Activated CD8-positive, alpha-beta memory T cell treated with anti-CD3 and anti-CD28 coated beads for 4 hours (primary cell): ENCODE results near the gene PRSS36.
"Not testable (repeated sequence)": the region's sequence is repeated elsewhere in the genome, so short reads cannot be mapped to it uniquely, and the experiment has no call there.

Experiments
- DNase-seq, 2 donors: peaks; one replicate each; pipeline ENCODE4 v3.0.0-alpha.2; 2020; ENCODE audit warnings: low read depth in 2 of 2

The PRSS36 gene

DNA sequence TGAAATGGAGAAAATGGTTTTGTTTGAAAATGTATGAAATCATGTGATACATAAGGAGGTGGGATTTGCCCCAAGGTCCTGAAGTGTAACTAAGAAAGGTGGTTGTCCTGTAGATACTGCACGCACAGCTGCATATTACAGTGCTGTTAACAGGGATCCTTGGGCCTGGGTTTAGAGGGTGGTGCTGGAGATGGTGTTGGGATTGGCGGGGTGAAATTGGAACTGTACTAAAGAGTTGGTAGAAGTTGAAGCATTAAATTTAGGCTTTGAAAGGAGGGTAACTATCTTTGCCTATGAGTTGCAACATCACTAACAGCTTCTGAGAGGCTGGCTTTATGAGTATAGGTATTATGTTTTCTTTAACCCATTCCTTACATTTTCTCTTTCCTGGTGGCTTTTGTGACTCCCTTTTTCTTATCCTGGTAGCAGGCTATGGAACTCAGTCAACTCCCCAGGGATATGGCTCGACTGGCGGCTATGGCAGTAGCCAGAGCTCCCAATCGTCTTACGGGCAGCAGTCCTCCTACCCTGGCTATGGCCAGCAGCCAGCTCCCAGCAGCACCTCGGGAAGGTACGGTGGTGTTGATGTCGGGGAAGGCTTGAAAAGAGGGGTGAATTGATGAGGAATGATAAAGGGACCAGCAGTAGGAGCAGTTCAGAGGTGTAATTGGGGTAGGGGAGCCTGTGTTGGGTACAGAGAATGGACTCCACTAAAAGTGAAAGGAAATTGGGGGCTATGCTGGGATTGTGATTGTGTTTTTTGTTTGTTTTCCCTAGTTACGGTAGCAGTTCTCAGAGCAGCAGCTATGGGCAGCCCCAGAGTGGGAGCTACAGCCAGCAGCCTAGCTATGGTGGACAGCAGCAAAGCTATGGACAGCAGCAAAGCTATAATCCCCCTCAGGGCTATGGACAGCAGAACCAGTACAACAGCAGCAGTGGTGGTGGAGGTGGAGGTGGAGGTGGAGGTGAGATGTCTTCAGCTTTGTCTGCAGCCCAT is 33.9 kb upstream of the PRSS36 start:
- no peak for DNase-seq

DNA sequence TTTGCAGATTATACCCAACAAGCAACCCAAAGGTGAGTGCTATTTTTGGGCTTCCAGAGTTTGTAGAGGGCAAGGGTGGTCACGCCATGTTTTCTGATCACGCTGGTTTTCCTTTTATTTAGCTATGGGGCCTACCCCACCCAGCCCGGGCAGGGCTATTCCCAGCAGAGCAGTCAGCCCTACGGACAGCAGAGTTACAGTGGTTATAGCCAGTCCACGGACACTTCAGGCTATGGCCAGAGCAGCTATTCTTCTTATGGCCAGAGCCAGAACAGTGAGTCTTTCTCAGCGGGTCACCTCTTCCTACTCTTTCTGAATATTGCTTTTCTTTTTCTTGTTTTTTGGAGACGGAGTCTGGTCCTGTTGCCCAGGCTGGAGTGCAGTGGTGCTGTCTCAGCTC is 32.5 kb upstream of the PRSS36 start:
- DNase-seq, result no peak

DNA sequence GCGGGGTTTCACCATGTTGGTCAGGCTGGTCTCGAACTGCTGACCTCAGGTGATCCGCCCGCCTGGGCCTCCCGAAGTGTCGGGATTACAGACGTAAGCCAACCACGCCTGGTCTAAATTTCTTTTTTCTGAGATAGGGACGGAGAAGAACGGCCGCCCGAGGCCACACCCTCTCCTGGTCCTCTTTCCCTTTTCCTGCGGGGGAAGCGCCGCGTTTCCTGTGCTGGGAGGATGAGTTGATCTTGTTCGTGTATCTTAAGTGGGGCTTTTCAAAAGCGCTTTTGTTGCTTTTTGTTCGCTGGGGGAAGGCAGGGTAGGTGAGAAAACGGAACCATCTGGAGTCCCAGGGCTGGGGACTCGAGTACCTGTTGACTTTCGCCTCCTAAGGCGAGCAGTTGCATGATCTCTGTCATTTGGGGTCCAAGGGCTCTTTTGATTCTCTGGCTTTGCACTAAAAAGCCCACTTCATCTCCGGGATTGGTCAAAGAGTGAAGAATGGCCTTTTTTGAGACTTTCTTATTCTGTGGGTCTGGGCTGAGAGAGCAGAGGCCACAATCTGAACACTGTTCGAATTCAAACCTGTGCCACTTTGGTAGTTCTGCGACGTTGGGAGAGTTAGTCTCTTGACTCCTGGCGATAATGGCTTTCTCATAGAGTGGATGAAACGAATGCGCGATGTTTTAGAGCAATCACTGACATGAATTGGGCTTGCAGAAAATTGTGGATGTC is 31.4 kb upstream of the PRSS36 start:
- DNase-seq, result no peak

DNA sequence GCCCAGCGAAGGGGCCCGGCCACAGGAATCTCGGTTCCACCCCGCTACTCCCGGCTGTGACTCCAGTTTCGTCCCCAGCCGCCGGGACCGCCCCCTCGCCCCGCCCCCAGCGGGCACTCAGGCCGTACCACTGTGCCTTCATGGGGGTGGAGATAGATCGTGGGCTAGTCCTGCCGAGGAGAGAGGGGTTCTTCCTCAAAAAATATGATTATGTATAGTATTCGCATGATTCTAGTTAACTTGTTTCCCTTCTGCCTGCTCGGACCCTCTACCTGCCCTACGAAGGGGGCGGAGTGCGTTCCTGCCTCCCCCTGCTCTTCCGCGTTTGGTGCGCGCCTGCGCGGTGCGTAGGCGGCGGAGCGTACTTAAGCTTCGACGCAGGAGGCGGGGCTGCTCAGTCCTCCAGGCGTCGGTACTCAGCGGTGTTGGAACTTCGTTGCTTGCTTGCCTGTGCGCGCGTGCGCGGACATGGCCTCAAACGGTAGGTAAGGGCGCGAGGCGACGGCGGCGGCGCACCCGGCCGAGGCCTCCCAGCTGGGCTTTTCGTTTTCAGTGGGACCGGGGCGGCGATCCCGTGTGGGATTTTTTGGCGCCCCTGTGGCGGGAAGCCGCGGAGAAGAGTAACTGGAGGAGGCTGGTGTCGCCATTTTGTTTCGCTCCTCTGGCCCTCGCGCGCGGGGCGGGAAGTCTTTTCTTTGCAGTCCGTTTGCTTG is 30.0 kb upstream of the PRSS36 start, which contains the start of gene FUS:
Gene FUS, plus strand, starts transcription at position 393 of the 713 bp plus-strand sequence. Its CDS starts 76 bp downstream, at position 469.
- peak; percentile 82 for DNase-seq

DNA sequence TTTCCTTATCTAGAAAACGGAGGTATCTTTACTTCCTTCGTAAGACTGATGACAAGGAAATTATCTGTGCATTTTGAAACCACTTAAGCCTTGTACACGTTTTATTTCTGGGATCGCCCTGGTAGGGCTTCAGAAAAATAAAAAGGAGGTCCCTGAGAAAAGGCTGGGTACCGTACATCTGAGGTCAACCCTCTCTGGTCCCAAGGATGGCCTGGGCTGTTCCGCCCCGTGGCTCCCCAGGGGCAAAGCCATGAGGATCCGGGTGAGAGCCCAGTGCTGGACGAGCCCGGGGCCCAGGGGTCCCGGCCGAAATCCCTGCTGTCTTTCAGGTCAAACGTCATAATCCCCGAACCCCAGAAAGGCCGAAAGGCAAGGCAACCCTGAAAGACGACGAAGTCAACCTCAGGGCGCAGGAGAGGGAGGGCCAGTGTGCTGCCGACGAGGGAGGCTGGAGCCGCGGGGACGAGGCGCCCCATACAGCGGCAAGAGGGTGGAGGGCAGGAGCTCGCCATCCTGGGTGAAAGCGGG is 29.4 kb upstream of the PRSS36 start:
- no peak for DNase-seq

DNA sequence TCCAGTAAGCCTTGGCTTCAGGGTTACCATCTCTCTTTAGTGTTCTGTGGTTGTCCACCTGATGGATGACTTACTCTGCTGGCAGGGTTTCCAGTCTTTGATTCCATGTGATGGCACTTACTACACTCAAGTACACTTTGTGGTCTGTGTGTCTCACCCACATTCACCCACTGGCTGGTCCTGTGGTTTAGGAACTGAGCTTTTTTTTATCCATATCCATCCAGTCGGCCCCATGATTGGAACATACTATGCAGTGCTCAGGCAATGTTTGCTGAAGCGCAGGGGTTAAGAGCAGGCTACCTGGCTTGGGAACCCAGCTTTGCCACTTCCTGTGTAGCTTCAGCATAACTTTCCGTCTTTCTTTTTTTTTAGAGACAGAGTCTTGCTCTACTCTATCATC is 27.3 kb upstream of the PRSS36 start:
- peak in 1 of 2 donors; percentile 26 for DNase-seq

DNA sequence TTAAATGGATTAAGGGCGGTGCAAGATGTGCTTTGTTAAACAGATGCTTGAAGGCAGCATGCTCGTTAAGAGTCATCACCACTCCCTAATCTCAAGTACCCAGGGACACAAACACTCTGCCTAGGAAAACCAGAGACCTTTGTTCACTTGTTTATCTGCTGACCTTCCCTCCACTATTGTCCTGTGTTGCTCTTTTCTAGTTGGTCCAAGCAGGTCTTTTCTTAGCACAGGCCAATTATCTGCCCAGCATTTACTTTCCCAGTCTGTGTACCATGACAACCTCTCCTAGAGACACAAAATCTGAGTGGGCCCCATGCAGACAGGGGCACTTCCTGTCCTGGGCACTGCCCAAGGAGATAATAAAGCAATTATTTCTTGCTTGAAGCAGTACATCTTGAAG is 20.2 kb upstream of the PRSS36 start:
- not testable (repeated sequence) for DNase-seq

DNA sequence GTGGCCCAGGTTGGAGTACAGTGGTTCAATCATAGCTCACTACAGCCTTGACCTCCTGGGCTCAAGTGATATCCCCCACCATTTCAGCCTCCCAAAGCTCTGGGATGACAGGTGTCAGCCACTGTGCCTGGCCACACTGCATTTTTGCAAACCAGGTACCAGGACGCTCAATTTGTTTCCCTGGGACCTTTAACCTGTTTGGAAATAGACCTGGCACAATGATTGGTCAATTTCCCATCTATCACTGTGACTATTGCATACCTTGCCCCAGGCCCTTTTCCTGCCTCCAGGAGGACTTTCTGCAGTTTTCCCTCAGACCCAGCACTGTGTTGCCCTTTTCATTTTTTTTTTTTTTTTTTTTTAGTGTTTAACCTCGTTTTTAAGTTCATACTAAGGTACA is 19.0 kb upstream of the PRSS36 start:
- DNase-seq, result no peak

DNA sequence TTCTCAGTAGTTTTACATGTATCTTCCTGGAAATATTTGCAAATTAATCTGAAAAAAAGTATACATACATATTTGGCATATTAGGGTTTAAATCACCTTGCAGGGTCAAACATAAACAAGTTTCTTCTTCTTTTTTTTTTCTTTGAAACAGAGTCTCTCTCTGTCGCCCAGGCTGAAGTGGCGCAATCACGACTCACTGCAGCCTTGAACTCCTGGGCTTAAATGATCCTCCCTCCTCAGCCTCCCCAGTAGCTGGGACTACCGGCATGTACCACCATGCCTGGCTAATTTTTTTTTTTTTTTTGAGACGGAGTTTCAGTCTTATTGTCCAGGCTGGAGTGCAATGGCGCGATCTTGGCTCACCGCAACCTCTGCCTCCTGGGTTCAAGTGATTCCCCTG is 17.4 kb upstream of the PRSS36 start:
- no peak for DNase-seq

DNA sequence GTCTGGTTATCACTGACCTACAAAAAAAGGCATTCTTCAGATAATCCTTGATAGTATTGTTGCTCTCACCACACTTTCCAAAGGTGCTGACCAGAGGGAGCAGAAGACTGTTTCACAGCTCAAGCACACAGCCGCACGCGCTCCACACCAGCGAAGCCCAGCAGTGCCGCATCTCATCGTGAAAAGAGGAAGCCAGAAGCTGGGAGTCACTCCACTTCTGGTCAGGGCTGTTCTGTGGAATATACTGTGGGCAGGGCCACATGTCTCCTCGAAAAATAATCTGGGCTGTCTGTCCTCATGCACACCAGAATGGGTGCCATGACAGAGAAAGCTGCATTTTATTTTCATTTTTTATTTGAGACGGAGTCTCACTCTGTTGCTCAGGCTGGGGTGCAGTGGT is 7.3 kb upstream of the PRSS36 start:
- no peak for DNase-seq

DNA sequence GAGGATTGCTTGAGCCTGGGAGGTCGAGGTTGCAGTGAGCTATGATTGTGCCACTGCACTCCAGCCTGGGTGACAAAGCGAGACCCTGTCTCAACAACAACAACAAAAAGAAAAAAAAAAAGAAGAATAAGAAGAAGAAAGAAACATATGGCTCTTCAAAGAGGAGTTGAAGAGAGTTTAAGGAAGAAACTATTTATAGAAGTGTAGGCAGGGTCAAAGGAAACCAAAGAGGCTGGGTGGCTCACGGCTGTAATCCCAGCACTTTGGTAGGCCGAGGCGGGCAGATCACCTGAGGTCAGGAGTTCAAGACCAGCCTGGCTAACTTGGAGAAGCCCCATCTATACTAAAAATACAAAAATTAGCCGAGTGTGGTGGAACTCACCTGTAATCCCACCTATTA is 1.1 kb upstream of the PRSS36 start:
- DNase-seq, result not testable (repeated sequence)

DNA sequence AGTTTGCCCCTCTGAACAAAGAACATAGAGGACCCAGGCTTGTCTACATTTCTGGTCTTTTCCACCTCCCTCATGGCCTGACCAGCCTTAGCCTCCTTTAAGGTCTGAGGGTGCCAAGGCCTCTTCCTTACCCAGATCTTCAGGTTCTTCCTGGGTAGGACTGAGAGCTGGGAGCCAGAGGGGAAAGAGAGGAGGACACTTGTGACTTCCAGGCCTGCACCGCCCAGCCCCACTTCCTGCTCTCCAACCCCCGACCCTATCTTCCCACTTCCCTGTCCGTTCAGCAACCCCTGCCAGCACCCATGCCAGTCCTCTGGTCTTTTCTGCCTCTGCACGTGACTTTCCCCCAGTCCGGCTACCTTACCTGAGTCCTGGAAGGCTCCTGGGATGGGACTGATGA is 534 bp downstream of the PRSS36 start:
- no peak for DNase-seq

DNA sequence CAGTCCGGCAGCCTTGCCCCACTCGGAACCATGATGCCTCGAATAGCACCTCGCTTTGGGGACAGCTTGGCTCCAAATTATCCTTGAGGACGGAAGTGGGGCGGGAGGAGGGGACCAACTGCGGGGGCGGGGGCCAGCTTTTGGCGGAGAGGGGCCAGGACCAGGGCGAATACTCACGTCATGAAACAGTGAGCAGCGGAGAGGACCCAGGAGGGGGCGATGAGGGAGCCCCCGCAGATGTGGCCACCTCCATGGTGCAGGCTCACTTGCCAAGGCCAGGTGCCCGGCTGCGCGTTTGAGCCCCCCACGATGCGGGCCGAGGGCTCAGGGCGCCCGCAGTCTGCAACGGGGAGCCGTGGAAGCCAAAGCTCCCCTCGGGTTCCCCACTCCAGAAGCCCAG is 970 bp downstream of the PRSS36 start:
- DNase-seq, result no peak

DNA sequence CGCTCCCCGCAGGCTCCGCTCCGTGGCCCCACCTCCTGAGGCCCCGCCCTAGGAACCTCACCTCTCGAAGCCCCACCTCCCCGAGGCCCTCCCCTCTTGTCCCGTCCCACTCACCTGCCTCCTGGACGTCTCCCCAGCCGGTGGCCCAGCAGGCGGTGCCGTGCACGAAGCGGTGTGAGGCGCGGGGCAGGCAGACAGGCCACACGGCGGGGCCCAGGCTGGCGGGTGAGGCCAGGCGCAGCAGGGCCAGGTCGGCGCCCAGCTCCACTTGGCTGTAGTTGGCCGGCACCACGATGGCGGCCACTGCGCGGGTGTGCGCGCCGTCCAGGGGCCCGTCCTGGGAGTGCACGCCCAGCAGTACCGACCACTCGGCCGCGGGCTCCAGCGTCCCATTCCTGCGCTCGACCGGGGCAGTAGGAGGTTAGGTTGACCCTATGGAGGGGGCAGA is 1.6 kb downstream of the PRSS36 start:
- DNase-seq, result no peak

DNA sequence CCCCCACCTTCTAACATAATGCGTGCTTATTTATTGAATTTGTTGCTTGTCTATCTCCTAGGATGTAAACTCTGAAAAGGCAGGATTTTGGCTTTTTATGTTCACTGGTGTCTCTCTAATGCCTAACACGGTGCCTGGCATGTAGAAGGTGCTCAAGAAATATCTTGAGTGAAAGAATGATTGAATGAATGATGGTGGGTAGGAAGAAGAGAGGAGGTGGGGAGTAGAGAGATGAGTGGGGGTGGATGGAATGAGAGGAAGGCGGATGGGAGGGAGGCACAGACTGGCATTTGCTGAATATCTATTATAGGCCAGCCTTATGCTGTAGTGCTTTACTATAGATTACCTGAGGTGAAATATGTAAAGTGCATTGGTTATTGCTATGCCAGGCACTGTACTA is 2.3 kb downstream of the PRSS36 start:
- DNase-seq, result no peak

DNA sequence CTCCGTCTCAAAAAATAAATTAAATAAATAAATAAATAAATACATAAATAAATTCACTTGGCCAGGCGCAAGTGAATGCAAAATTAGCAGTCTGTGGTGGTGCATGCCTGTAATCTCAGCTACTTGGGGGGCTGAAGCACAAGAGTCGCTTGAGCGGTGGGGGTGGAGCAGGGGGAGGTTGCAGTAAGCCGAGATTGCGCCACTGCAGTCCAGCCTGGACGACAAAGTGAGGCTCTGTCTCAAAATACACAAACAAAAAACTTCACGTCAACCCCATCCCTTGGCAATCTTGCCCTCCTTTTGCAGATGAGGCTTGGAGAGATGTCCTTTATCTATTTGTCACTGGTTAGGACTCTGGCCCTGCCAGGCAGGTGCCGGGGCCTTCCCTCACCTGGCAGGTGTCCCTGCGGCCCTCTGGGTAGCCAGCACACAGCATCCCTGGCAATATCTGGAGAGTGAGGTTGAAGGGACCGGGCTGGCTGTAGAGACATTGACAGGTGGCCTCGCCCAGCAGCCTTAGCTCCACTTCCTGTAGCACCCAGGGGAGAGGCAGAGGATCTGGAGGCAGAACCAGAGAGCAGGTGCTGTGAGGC is 4.4 kb downstream of the PRSS36 start:
- DNase-seq, result no peak

DNA sequence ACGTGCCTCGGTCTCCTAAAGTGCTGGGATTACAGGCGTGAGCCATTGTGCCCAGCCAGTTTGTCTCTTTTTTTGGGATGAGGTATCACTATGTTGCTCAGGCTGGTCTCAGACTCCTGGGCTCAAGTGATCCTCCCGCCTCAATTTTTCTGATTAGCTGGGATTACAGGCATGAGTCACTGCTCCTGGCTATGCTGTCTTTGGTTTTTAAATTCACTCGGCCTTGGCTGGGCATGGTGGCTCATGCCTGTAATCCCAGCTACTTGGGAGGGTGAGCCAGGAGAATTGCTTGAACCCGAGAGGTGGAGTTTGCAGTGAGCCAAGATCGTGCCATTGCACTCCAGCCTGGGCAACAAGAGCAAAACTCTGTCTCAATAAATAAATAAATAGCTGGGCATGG is 5.4 kb downstream of the PRSS36 start:
- not testable (repeated sequence) for DNase-seq

DNA sequence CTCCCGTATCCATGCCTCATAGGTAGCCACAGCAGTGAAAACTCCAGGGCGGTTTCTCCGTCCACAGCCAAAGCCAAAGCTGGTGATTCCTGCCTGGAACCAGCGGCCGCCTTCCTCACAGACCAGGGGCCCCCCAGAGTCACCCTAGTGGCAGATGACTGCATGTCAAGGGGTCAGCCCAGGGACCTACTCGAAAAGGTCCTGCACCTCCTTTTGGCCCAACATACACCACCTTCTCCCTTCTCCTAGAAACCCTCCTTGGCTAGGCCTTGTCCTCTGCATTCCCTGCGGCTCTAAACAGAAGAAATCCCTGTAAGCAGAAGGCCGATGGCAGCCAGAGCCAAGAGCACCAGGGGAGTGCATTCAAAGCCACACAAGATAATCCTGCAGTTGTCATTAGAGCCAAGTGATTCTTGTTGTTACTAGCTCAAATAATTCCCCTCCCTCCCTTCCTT is 6.1 kb downstream of the PRSS36 start:
- DNase-seq, result no peak

DNA sequence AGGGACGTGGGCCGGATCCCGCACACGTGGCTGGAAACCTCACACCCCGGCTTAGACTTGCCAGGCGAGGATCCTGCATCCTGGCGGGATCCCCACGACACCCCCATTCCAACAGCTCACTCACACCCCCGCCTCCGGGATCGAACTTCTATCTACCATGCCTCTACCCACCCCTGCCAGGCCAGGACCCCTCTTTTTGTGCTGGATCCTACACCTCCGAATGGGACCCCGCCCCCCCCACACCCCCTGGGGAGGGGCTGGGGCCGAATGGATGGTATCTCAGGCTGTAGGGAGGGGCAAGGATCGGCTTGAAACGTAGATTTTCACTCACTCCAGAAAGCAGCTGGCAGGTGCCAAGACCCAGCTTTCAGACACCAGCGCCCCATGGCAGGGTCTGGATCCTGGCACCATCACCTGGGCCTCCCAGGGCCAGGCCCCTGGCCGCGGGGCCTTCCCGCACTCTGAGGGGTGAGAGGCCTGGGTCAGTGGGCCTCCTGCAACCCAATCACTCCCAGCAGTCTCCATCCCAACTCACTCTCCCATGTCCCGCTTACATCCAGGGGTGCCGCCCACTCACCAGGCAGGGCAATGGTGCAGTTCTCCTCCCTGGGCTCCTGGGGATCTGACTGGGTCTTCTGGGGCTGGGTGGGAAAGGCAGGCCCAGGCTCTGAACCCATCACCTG is 6.7 kb downstream of the PRSS36 start:
- DNase-seq, result no peak

DNA sequence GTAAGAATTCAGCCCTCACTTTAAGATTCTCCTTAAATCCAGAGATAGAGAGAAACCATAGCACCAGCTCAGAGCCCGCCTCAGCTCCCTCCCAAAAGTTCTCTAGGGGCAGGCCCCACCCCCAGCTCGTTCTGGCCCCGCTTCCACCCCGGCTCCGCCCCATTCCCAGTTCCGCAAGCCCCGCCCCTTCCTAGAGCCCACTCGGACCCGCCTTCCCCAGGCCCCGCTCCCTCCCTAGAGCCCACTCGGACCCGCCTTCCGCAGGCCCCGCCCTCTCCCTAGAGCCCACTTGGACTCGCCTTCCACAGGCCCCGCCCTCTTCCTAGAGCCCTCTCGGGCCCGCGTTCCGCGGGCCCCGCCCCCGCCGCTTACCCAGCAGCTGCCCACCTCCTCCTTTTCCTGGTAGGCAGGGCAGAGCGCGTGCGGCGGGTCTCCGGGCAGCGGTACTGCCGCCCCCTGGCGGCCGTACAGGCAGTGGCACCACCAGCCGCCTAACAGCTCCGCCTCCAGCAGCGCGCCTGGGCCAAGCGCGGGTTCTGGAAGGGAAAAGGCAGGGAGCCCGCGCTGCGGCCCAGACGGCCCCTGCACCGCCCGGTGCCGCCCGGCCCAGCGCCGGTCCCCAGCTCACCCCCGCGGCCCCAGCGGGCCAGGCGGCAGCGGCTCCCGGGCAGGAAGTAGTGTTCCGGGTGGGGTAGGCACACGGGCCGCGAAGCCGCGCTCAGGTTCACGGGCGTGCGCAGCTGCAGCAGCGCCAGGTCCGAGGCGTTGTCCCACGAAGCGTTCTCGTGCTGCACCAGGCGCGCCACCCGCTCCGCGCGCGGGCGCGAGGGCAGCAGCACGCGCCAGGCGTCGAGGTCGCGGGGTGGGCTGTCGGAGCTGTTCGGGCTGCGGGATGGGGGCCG is 7.5 kb downstream of the PRSS36 start:
- peak; percentile 94 to 96 for DNase-seq
